ENCODE results near the gene KDM5B.
"Not testable (repeated sequence)": the region's sequence is repeated elsewhere in the genome, so short reads cannot be mapped to it uniquely, and the experiment has no call there.

Gene KDM5B

DNA sequence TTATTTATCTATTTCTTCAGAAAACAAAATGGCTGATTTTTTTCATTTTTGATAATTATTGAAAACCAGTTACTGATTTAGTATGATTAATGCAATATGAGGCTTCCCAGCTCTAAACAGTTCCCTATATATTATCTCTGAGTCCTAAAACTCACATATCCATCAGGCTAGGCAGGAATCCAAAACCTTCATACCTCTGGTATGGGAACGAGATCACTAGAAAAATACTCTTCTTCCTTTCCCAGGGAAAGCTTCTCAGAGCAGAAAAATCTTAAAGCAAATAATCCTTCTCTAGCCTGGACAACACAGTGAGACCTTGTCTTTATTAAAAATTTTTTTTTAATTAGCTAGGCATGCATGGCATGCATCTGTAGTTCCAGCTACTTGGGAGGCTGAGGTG, 42.5 kb downstream of the KDM5B start:
- Mint-ChIP-seq H3K27me3 (no peaks in the 10 kb centered on the region), H3K4me3 (no peak overlapping the region), H3K4me1 (no peaks in the 10 kb centered on the region), H3K36me3 (peaks cover 12% of the 10 kb centered on the region), H3K27ac (no peak overlapping the region), H3K9me3 (no peaks in the 10 kb centered on the region)

DNA sequence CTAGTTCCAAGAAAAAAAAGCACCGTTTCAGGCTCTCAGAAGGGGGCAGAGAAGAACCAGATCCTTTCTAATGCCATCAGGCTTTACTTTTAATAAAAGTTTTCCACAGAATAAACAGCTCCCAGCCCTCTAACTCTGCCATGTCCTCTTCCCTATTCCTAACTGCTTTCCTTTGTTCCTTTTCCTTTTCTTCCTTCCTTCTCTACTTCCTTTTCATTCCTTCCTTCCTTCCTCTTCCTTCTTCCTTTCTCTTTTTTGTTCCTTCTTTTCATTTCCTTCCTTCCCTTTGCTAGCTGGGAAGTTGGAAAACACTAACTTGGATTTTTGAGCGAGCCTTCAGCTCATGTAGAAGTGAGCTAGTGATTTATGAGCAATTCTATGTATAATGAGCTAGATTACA, 46.2 kb downstream of the KDM5B start:
- H3K4me1 Mint-ChIP-seq, result no peaks in the 10 kb centered on the region
- H3K27me3 Mint-ChIP-seq, result no peaks in the 10 kb centered on the region
- no peaks in the 10 kb centered on the region for H3K9me3 Mint-ChIP-seq
- peak overlapping the region; percentile 47 for H3K27ac Mint-ChIP-seq
- H3K36me3 Mint-ChIP-seq, result peaks cover 17% of the 10 kb centered on the region
- no peak overlapping the region for H3K4me3 Mint-ChIP-seq

DNA sequence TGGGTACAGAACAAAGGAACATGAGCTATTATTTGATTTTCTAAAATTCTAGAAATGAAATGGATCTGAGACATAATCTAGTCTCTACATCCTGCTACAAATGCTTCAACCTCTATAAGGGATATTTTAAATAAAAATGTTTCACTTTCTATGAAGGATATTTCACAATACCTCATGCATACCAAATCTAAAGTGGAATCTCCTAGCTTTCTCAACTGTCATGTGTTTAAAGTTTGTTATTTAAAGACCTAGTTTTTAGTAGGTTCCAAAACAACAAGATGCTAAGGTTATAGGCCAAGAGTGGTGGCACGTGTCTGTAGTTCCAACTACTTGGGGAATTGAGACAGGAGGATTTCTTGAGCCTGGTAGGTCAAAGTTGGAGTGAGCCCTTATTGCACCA, 47.6 kb downstream of the KDM5B start:
- Mint-ChIP-seq H3K27ac (peak overlapping the region; percentile 41), H3K36me3 (peaks cover 15% of the 10 kb centered on the region), H3K27me3 (no peaks in the 10 kb centered on the region), H3K4me3 (no peak overlapping the region), H3K4me1 (no peaks in the 10 kb centered on the region), H3K9me3 (no peaks in the 10 kb centered on the region)

DNA sequence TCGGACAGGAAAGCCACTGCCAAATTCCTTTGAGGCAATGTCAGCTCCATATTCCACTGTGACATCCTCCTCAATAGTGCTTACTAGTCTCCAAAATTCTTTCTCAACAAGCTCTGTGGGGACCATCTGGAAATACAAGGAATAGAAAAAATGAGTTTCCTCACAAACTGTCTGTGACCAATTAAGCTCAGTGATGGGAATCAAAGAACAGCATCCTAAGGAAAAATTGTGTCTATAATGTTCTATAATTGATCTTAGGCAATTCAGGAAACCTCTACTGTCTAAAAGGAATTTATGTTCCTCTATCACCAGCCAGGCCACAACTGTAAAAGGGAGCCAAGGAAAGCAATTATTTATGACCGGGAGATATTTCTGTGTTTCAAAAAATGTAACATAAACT, 51.8 kb downstream of the KDM5B start:
- no peak overlapping the region for H3K27ac Mint-ChIP-seq
- no peaks in the 10 kb centered on the region for H3K4me1 Mint-ChIP-seq
- no peaks in the 10 kb centered on the region for H3K9me3 Mint-ChIP-seq
- H3K4me3 Mint-ChIP-seq, result no peak overlapping the region
- H3K36me3 Mint-ChIP-seq, result peaks cover 19% of the 10 kb centered on the region
- no peaks in the 10 kb centered on the region for H3K27me3 Mint-ChIP-seq

DNA sequence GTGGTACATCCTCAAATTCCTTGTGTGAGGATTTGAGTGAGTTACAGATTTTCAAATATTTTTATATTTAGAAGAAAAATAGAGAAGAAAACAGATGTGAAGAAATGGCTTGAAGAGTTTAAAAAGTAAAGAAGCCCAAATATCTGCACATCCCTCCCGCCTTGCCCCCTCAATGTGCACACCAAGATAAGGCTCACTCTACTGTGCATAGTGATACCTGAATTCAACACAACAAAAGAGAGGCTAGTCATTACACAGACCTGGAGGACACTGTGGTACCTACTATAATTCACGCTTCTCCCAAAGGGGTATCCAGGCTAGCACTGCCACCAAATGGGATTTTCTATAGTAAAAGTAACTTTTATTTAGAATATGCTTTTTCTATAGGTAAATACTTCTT, 53.9 kb downstream of the KDM5B start:
- Mint-ChIP-seq H3K9me3 (no peaks in the 10 kb centered on the region), H3K4me1 (no peaks in the 10 kb centered on the region), H3K4me3 (no peak overlapping the region), H3K27ac (no peak overlapping the region), H3K36me3 (peaks cover 20% of the 10 kb centered on the region), H3K27me3 (no peaks in the 10 kb centered on the region)

DNA sequence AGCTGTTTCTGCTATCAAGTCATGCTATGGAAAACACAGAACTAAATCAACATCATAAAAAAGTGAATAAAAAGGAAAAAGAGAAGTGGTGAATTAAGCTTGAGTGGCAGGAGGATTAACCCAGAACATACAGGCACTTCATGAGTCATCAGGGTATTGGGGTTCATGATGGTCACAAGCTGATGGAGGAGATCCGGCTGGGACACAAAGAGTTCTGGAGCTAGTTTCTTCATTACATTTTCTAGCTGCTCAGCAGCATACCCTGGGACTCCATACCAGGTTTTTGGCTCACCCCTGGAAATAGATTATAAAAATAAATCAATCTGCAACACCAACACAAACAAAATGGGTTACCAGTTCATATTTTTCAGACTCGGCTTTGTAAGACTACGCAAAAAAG, 55.4 kb downstream of the KDM5B start:
- Mint-ChIP-seq H3K9me3 (no peaks in the 10 kb centered on the region), H3K27ac (no peak overlapping the region), H3K36me3 (peaks cover 23% of the 10 kb centered on the region), H3K4me1 (no peaks in the 10 kb centered on the region), H3K27me3 (no peaks in the 10 kb centered on the region), H3K4me3 (no peak overlapping the region)

DNA sequence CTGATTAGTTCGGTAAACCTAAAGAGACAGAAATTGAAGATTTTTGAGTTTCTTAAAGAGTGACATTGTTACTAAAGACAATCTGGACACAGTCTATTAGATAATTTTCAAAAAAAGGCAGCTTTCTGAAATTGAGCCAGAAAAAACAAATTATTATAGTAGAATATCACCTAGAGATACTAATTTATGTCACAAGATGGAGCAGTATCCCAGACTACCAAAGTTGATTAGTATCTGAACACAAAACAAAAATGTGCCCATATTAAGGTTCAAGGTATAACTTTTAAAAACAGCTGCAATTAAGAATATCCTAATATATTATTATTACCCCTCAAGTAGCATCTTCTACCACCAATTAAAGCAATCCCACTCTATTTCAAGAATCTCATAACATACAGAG, 57.5 kb downstream of the KDM5B start:
- H3K36me3 Mint-ChIP-seq, result peaks cover 31% of the 10 kb centered on the region
- H3K9me3 Mint-ChIP-seq, result no peaks in the 10 kb centered on the region
- H3K27ac Mint-ChIP-seq, result no peak overlapping the region
- H3K27me3 Mint-ChIP-seq, result no peaks in the 10 kb centered on the region
- no peak overlapping the region for H3K4me3 Mint-ChIP-seq
- H3K4me1 Mint-ChIP-seq, result no peaks in the 10 kb centered on the region

DNA sequence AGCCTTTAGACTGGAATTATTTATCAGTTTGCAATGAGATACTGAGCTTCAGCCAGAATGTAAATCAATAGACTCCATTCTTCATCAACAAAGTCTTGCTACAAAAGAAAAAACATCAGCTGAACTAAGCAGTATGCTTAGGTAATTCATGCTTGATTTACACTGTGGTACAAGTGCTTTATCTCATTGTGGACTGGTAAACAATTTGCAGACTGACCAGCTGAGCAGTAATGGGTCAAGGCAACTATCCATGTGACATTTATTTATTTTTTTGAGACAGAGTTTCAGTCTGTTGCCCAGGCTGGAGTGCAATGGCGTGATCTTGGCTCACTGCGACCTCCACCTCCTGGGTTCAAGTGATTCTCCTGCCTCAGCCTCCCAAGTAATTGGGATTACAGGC, 58.2 kb downstream of the KDM5B start:
- no peaks in the 10 kb centered on the region for H3K9me3 Mint-ChIP-seq
- H3K4me3 Mint-ChIP-seq, result no peak overlapping the region
- H3K4me1 Mint-ChIP-seq, result no peaks in the 10 kb centered on the region
- no peak overlapping the region for H3K27ac Mint-ChIP-seq
- H3K27me3 Mint-ChIP-seq, result no peaks in the 10 kb centered on the region
- peaks cover 31% of the 10 kb centered on the region for H3K36me3 Mint-ChIP-seq

DNA sequence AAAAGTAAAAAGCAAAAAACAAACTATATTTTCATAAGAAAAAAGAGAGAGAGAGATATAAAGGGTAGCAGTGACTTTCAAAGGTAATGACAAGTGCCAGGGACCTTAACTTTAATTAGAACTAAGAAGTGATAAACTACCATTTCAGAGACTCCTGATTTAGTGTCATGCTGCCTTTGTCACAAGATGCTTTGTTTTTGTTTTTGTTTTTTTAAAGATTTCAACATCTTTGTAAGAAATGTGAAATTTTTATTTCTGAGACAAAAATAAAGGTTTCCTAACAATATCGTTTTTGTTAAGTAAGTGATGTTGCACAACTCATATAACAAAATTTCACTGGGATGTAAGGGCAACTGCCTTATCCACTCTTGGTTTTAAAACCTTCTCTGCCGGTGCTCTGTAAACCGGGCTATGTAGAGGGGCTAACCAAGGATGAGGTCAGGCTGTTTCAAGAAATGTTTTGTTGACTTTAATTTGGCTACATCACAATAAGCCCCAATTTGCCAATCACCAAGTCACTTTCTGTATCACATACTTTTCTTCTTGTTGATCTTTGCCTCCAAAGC, 62.8 kb downstream of the KDM5B start:
- Mint-ChIP-seq H3K9me3 (no peaks in the 10 kb centered on the region), H3K4me1 (no peaks in the 10 kb centered on the region), H3K27me3 (no peaks in the 10 kb centered on the region), H3K27ac (no peak overlapping the region), H3K36me3 (peaks cover 39% of the 10 kb centered on the region), H3K4me3 (no peak overlapping the region)

DNA sequence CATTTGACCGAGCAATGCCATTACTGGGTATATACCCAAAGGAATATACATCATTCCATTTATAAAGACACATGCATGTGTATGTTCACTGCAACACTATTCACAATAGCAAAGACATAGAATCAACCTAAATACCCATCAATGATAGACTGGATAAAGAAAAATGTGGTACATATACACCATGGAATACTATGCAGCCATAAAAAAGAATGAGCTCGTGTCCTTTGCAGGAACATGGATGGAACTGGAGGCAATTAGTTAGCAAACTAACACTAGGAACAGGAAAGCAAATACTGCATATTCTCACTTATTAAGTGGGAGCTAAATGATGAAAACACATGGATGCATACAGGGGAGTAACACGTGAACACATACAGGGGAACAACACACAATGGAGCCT, 63.5 kb downstream of the KDM5B start:
- H3K4me1 Mint-ChIP-seq, H3K9me3 Mint-ChIP-seq, H3K27me3 Mint-ChIP-seq, H3K27ac Mint-ChIP-seq, H3K4me3 Mint-ChIP-seq: not testable (repeated sequence)
- peaks cover 39% of the 10 kb centered on the region for H3K36me3 Mint-ChIP-seq

DNA sequence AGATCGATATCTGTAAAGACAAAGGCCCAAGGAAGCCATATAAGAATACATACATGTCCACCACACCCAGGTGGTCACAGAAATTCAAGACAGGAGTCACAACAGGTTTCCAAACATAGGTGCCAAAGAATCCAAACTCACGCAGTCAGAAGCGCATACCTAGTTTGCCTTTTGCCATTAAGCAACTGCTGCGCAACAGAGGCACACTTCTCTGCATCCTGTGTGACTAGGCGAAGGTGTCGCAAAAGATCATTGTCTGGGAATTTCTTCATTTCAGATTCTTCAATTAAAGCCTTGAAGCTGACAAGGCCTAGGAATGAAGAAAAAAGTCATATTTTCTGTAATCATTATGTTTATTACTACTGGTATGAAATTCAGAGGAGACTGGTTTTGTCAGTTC, 65.7 kb downstream of the KDM5B start:
- H3K9me3 Mint-ChIP-seq, result no peaks in the 10 kb centered on the region
- no peak overlapping the region for H3K4me3 Mint-ChIP-seq
- H3K27ac Mint-ChIP-seq, result no peak overlapping the region
- peaks cover 39% of the 10 kb centered on the region for H3K36me3 Mint-ChIP-seq
- H3K4me1 Mint-ChIP-seq, result no peaks in the 10 kb centered on the region
- H3K27me3 Mint-ChIP-seq, result no peaks in the 10 kb centered on the region

DNA sequence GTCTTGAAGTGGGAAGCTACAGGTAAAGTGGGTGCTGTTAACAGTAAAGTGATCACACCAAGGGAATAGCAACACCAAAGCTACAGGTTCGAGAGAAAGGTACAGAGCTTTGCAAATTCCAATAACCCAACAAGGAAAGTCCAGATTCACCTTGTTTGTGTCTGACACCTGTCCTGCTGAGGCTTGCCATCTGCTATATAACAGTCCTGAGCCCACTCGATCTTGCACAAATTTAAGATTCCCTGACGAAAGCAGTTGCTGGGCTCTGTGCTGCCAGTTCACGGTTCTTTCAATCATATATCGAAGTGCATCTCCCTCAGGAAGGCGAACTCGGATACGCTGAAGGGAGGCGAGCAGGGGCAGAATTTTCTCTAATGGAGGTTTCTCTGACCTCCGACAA, 75.0 kb downstream of the KDM5B start:
- no peaks in the 10 kb centered on the region for H3K27me3 Mint-ChIP-seq

DNA sequence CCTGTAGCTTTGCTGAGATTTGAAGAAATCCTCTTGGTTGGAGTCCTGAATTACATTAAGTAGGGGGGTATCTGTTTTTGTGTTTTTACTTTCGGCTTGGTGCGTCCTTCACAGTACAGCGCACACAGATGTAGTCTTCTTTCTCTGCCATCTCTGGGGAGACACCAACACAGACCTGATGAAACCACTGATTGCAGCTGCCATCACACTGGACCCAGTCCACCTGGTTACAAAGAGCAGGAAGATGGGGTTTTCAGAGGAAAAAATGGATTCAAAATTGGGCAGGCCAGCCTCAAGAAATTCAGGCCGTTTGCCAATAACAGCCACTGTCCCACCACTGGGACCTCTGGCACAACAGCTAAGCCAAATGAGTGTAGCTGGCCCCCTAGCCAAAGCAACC, 79.3 kb downstream of the KDM5B start:
- peak overlapping the region; percentile 72 for H3K27ac Mint-ChIP-seq
- no peaks in the 10 kb centered on the region for H3K4me1 Mint-ChIP-seq

More for the DNA sequence above, 75.0 kb downstream of the KDM5B start:
- Mint-ChIP-seq H3K4me1 (no peaks in the 10 kb centered on the region), H3K27ac (no peak overlapping the region), H3K4me3 (no peak overlapping the region), H3K36me3 (peaks cover 24% of the 10 kb centered on the region), H3K9me3 (no peaks in the 10 kb centered on the region)

DNA sequence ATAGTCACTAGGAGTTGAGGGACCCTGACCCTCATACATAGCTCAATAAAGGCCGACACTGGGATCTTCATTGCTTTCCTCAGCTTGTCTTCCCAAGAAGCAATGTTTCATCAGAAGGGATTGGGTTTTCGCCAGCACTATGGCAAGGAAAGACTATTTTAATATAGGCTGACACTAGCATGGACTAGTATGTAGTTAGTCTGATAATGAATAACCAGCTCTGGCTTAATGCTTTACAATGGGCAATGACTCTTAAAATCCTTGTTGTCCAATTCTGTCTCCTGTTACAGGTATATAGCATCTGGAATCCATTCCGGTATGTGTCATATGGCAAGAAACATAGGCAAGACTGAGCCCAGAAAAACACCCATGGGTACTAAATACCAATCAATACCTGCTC, 82.7 kb downstream of the KDM5B start:
- peaks cover 5% of the 10 kb centered on the region for H3K36me3 Mint-ChIP-seq
- H3K27me3 Mint-ChIP-seq, result no peaks in the 10 kb centered on the region
- no peak overlapping the region for H3K27ac Mint-ChIP-seq
- H3K4me3 Mint-ChIP-seq, result no peak overlapping the region
- no peaks in the 10 kb centered on the region for H3K9me3 Mint-ChIP-seq
- no peaks in the 10 kb centered on the region for H3K4me1 Mint-ChIP-seq

More for the DNA sequence above, 79.3 kb downstream of the KDM5B start:
- Mint-ChIP-seq H3K36me3 (peaks cover 18% of the 10 kb centered on the region), H3K9me3 (no peaks in the 10 kb centered on the region), H3K4me3 (no peak overlapping the region), H3K27me3 (no peaks in the 10 kb centered on the region)

DNA sequence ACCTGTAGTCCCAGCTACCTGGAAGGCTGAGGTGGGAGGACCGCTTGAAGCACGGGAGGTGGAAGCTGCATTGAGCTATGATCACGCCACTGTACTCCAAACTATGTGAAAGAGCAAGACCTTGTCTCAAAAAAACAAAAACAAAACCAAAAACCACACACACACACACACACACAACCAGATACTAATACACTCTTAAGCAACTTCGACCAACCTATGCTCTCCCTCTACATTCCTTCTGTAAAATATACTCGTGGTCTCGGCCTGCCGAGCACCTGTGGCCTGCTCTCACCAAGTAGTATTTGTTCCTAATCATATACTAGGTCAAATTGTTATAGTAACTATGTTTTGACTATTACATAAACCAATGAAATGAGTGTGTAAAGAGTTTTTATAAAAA, 84.5 kb downstream of the KDM5B start:
- no peak overlapping the region for H3K4me3 Mint-ChIP-seq
- H3K27ac Mint-ChIP-seq, result no peak overlapping the region

DNA sequence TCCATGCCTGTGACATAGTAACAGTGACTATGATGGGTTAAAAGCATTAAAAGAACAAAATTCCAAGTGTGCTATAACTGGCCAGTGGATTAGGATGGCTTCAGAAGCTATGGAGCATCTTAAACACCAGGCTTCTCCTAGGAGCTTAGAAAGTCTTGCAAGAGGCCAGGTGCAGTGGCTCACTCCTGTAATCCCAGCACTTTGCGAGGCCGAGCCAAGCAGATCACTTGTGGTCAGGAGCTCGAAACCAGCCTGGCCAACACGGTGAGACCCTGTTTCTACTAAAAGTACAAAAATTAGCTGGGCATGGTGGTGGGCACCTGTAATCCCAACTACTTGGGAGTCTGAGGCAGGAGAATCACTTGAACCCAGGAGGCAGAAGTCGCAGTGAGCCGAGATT, 85.2 kb downstream of the KDM5B start:
- not testable (repeated sequence) for H3K27ac Mint-ChIP-seq, H3K9me3 Mint-ChIP-seq, H3K4me3 Mint-ChIP-seq, H3K4me1 Mint-ChIP-seq, H3K36me3 Mint-ChIP-seq, H3K27me3 Mint-ChIP-seq

More for the DNA sequence above, 84.5 kb downstream of the KDM5B start:
- Mint-ChIP-seq H3K36me3 (peaks cover 5% of the 10 kb centered on the region), H3K9me3 (no peaks in the 10 kb centered on the region), H3K27me3 (no peaks in the 10 kb centered on the region), H3K4me1 (peaks cover 3% of the 10 kb centered on the region)

DNA sequence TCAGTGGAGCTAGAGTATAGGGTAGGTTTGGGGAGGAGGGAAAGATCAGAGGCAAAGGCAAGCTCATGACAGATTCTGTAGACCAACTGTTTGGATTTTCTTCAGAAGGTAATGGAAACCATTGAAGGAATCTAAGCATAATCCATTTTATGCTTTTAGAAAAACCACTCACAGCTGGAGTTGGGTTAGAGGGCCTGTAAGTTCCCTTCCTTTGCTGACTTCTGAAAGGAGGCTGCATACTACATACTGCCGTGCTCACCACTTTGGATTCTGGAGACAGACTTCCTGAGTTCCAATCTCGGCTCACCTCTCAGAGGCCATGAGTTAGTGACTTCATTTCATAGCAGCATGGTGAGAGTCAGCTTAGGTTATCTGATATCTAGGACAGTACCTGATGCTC, 91.6 kb downstream of the KDM5B start:
- no peak overlapping the region for H3K4me3 Mint-ChIP-seq
- H3K4me1 Mint-ChIP-seq, result peaks cover 3% of the 10 kb centered on the region
- peaks cover 6% of the 10 kb centered on the region for H3K27me3 Mint-ChIP-seq
- no peaks in the 10 kb centered on the region for H3K9me3 Mint-ChIP-seq
- H3K27ac Mint-ChIP-seq, result no peak overlapping the region
- H3K36me3 Mint-ChIP-seq, result no peaks in the 10 kb centered on the region
